LHCN-M2 (cell line): ENCODE data around the gene UNC5C. TPM values are rescaled to one million over a fixed set of nuclear protein-coding genes. Genes with fewer than 3 reads are reported as not detected.

Source experiments
- DNase-seq: peaks from one replicate; pipeline ENCODE4 v3.0.0-alpha.2; 2012; ENCODE audit warnings: low read depth
- total RNA-seq: library from RNA; depleted of rRNA; stranded (reverse); fragments of >200 nt; gene quantifications from 2 replicates; pipeline ENCODE4 v1.2.3, GENCODE V29; 2014

UNC5C gene
- total RNA-seq, 1 experiment from 2014 or later = 0.11 TPM

DNA sequence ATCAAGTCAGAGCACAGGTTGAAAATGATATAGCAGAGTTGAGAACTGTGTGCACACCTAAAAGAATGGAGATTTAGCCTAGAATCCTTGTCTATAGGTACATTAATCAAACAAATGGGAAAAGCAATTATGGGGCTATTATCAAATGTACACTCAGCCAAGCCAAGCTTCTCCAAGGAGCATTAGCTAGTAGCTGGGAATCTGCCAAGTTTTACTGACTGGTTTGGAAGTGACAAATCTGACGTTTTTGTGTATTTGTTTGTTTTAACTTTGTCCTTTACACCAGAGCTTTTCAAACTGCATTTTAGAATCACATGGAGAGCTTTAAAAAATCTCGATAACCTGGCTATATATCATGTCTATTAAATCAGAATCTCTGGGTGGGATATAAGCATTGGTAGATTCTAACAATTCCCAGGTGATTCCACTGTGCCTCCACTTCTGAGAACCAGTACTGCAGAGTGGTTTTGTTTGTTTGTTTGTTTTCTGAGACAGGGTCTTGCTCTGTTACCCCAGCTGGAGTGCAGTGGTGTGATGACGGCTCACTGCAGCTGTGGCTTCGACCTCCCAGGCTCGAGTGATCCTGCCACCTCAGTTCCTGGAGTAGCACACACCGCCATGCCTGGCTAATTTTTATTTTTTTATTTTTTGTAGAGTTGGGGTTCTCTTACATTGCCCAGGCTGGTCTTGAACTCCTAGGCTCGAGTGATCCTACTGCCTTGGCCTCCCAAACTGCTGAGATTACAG lies 279.8 kb downstream of the UNC5C start:
- peak; percentile 34 for DNase-seq

DNA sequence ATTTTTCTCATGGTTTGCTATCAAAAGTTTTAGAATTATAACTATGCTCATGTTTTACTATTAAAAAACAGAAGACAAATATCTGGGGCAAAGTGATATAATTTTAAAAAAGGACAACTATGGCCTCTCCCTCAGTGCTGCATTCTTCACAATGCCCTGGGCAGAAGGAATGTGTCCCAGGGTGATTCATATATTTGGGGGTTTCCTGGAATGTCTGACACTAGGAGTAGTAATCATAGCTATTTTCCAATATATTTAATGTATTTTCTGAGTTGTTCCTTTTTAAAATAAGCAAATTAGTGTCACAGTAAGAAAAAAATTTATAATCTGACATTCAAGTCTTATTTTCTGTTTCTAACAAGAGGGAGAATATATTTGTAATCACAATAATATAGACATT lies 281.7 kb downstream of the UNC5C start:
- DNase-seq = peak; percentile 73

DNA sequence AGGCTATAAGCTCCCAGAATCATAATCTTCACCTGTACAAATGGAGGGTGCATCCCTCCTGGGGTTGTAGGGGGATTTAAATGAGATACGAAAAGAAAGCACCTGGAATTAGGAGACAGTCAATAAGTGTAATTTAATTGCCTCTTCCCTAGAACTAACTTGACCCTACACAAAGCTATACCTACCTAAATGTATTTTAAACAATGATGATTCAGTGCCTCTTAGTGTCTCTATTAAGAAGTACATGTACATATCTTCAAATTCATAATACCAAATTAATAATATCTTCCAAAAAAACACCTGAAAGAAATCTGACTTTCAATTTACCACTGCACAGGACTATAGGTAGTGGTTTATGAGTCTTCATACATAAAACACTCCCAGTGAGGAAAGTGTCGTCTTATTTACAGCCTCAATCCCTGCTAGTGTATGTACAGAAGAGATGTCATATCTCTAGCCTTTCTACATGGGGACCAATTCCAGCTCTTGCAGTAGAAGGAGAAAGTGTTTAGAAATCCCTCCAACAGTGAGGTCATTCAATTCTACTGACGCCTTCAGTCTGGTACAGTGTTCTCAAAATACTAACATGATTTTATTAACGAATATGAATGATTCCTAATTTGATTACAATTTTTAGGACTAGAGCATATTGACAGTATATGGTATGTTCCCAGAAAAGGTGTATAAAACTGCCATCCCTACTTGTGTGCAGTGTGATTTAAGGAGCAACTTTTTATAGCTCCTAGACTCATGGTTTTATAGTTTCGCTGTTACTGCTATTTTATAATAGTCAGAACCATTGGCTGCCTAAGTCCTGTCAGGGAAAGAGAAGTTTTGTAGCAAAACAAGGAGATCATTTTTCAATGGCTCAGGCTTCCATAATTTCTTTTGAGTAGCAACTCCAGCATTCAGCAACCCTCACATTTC lies 282.7 kb downstream of the UNC5C start:
- no peak for DNase-seq

GRCh38 chr4:95264843-95265242 lies 283.9 kb downstream of the UNC5C start:
- DNase-seq = no peak

DNA sequence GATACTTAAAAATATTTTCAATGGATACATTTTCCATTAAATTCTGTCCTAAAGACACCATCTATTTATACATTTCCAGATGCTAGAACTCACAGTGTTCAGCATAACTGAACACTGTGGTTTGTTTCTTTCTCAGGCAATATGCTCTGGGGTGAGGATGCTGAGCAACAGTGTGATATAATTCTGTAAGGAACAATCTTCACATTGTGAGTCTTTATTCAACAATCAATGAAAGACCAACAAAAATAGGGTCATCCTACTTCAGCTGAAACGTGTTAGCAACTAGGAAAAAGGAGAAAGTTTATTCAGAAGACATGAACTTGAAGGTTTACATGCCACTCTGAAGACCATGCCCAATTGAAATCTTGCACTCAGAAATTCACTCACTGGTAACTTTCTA lies 284.8 kb downstream of the UNC5C start:
- no peak for DNase-seq

DNA sequence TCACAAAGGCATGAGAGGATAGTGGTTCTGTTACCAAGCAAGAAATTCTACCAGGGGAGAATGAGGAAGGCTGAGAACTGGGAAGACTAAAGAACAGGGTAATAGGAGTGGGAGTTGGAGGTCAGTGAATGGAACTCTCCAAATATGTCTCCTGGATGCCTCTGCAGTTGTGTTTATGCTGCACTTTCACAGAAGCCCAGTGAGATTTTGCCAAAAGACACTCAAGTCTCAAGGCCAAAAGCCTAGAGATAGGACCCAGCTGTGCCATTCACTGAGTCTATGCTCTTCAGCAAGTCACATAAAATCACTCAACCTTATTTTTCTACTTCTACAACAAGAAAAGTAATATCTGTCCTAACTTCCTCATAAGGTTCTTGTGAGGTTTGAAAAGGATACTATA lies 285.4 kb downstream of the UNC5C start:
- no peak for DNase-seq

DNA sequence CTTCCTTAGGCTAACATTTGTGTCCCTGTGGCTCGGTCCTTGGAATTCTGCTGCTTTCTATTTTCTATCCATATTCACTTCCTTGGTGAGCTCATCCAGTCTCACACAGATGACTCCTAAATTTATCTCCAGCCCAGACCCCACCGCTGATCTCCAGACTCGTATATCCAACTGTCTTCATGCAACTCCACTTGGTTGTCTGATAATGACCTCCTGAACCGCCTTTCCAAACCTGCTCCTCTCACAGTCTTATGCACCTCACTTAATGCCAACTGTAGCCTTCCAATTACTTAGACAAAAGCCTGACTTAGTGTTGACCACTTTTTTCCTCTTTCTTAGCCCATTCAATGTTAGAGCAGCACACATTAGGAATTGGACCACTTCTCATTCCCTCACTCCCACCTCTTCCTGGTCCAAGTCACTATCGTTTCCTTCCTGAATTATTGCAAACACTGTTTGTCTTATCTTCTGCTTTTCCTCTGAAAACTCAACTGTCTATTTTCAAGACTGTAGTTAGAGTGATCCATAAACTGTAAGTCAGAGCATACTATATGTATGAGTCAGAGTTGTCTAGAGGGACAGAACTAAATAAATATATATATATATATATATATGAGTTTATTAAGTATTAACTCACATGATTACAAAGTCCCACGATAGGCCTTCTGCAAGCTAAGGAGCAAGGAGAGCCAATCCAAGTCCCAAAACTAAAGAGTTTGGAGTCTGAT lies 292.5 kb downstream of the UNC5C start:
- no peak for DNase-seq

DNA sequence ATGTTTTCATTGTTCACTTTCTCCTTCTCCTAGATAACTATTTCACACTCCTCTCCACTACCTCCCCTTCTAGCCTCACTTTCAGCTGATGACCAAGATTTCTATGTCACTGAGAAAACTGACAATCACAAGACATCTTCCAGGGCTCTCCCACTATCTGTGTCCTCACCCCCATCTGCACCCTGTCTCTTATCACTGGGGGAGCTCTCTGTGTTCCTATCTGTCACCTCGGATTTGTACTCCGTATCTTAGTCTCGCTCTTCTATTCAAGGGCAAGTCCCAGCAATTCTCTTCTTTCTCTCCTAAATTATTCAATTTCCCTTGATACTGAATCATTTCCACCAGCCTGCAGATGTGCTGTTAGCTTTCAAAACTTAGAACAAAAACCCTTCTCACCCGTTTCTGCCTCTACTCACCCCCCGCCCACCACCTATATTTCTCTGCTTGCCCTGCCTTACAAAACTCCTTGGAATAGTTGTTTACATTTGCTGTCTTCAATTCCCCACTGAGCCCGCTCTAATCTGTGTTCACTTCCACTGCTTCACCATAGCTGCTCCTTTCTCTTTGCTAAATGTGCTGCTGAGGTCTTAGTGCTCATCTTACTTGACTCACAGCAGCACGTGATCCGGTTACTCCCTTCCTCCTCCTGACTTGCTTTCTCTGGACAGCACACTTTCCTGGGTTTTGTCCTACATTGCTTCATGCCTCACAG lies 293.2 kb downstream of the UNC5C start:
- peak; percentile 56 for DNase-seq

DNA sequence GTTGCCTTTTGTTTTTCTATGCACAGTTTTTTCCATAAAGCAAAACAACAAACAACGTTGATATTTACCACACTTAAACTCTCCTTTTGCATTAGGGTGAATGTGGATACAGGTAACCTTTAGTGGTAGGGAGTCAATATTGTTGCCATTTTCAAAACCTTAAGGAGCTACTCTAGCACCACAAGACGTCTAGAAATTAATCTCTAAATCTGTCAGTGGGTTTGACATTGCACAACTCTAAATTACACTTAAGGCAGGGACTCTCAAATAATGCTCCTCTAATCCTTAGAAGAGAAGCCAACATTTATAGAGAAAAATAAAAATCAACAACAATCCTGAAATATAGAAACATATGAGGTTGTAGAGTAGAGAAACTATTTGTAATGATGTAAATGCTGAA lies 297.2 kb downstream of the UNC5C start:
- DNase-seq = no peak

DNA sequence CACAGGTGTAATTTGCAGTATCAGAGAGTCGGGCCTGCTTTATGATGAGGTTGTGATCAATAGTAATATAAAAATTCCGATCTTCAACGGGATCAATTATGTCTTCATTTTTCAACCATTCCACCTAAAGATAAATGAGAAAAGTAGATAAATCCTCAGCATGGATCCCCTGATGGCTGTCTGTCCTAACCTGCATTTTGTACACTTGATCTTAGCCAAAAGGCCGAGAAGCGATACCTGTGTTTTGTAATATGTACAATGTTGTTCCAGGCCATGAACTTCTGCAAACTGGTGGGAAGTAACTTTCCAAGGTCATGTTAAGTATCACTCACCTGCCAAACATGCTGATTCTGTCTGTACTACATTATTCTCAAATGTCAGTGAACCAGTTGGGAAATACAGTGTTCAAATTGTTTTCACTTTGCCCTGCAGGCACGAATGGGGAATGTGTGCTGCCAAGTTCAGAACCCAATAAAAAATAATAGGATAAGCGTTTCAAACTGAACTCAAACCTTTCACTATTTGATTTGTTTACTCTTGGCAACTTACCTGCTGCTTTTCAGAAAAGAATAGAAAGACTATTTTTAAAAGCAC lies 298.1 kb downstream of the UNC5C start:
- DNase-seq = no peak

GRCh38 chr4:95249426-95250021 lies 299.2 kb downstream of the UNC5C start:
- DNase-seq = no peak

DNA sequence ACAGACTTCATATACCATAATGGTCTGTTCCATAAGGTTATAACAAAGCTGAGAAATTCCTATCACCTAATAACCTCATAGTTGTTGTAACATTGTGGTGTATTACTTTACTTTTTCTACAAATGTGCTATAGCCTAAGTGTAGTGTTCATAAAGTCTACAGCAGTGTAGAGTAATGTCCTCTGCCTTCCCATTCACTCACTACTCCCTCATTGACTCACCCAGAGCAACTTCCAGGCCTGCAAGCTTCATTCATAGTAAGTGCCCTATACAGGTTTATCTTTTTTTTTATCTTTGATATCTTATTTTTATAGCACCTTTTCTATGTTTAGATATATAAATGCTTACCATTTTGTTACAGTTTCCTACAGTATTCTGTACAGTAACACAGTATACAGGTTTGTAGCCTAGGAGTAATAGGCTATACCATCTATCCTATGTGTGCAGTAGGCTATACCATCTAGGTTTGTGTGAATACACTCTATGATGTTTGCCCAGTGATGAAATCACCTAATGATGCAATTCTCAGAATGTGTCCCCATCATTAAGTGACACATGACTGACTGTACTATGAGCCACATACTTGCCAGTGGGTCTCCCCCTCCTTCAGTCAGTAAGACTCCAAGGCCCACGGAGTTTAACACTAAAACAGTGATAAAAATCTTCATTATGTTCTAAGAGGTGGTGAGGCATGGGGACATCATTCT lies 299.9 kb downstream of the UNC5C start:
- DNase-seq = no peak

DNA sequence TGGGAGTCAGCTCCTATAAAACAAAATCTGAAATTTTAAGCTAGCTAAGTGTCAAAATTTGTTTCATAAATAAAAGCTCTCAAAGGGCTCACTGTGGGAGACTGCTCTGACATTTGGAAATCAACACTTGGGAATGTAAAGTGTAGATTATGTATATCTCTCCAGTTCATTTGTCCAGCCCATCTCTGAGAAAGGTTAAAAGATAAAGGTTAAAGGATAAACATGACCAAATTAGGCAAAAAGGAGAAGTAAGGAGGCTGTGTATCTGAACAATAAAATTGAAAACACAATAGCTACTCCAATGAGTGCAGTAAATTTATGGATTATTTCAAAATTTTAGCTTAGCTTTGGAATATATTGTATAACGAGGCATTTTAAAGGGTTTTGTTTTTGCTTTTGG lies 304.9 kb downstream of the UNC5C start:
- no peak for DNase-seq

DNA sequence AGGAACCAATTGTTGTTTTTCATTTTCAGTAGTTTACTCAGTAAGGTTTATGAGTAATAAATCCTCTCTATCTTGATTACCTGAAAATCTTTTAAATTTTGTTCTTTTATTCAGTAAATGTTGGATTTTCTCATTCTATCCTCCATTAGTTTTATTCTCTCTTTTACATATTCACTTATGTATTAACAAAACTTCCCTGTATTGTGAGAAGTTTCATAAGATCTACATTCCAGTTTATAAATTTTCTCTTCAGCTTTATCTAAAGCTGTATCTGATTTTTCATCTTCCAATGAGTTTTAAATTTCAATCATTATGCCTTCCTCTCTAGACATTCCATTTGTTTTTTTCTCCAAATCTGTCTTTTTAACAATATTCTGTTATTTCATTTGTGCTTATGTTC lies 310.2 kb downstream of the UNC5C start:
- no peak for DNase-seq

GRCh38 chr4:95232358-95233156 lies 316.2 kb downstream of the UNC5C start:
- no peak for DNase-seq

DNA sequence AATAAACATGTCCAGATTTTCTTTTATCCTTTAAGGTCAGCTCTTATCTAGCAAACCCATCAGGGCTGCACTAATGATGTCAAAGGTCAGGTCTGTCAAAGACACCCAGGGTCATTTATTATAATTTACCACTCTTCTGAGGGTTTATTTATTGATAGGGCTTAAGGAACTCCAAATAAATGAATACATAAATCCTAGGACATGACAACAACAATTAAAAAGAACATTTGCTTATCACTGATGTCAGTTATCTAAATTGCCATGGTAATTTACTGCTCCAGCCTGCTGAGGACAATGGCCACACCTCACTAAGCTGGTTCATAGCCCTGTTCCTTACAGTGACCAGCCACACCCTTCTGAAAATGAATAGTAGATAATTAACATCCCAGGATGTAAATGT lies 317.1 kb downstream of the UNC5C start:
- no peak for DNase-seq

DNA sequence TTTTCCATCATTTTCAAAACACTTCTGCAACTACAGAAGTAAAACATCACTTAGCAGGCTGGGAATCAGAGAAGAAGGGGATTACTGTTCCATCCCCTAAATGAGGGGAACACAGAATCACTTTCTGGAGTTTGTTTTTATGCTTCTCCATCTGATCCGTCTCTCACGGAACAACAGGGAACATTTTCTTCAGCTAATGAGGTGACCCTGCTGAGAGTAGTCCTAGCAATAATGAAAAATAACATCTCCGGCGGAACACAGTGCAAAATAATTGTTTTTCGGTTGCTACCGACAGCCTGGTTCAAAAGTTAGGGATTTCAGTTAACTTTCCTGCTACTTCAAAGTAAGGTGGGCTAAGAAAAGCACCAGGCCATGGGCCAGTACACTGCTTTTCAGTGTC lies 322.9 kb downstream of the UNC5C start:
- no peak for DNase-seq

GRCh38 chr4:95224402-95224801 lies 324.4 kb downstream of the UNC5C start:
- DNase-seq = no peak
